GM23248 (cell line): Measurements from ENCODE around the gene GLT8D2.

Experiments
- EZH2 ChIP-seq: fragments of 200-600 bp; sonication (generic); IDR thresholded peaks from 2 replicates; pipeline ENCODE4 v1.6.1; 2018; ENCODE audit warnings: antibody characterized with exemption, mild to moderate bottlenecking; ENCODE audit not compliant: insufficient read depth, poor library complexity, severe bottlenecking
- EZH2phosphoT487 ChIP-seq: fragments of 200-600 bp; sonication (generic); IDR thresholded peaks from 2 replicates; pipeline ENCODE4 v1.6.1; 2018; ENCODE audit warnings: antibody characterized with exemption, moderate library complexity, mild to moderate bottlenecking, low read depth; ENCODE audit not compliant: insufficient read depth

DNA sequence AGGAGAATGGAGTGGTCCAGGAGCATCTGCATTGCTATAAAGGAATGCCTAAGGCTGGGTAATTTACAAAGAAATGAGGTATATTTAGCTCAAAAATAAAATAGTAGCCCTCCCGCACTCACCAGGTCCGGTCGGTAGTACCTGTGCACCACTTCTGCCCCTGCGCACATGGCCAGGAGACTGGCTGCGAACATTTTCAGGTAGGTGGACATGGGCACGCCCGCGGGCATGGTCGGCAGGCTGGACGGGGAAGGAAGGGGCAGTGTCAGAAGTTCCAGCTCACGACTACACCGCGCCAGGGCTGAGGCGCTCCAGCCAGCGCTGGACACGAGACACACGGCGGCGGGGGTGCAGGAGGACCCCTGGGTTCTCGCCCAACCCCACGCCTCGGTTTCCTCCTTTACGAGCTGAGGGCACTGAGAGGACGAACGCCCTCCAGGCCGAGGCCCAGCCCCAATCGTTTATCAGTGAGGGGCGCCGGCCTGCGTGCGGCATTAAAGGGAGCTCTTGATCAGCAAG, 93.4 kb downstream of the GLT8D2 start:
- TF ChIP-seq EZH2 = no peak
- TF ChIP-seq EZH2phosphoT487 = no peak
